K562 (cell line): ENCODE results near the gene MYO7A.

ENCODE experiments used
- HNRNPK ChIP-seq: fragments of 200-400 bp; formaldehyde crosslinking; IDR thresholded peaks from one replicate; pipeline ENCODE4 v1.6.1; 2018; ENCODE audit warnings: mild to moderate bottlenecking, low read depth, low read length; ENCODE audit not compliant: poor library complexity, severe bottlenecking
- JUN ChIP-seq, 2 experiments: sonication (generic) in 1 of 2; formaldehyde crosslinking in 1 of 2; IDR thresholded peaks; 2 replicates each; pipeline versions ENCODE4 v1.6.1 to v1.8.0; 2012 to 2022; ENCODE audit warnings: borderline replicate concordance in 2 of 2, mild to moderate bottlenecking in 2 of 2, improper control_type of control experiment in 1 of 2, low read depth in 1 of 2, low read length in 1 of 2, missing genetic modification reagents in 1 of 2
- KAT8 ChIP-seq: fragments of 450-650 bp; IDR thresholded peaks from 2 replicates; pipeline ENCODE4 v1.6.1; 2016; ENCODE audit warnings: low read depth, mild to moderate bottlenecking
- STAT6 ChIP-seq: sonication (generic); formaldehyde crosslinking; IDR thresholded peaks from 2 replicates; pipeline ENCODE4 v1.8.1; 2023; ENCODE audit warnings: mild to moderate bottlenecking, missing genetic modification reagents
- TAF1 ChIP-seq: IDR thresholded peaks from 2 replicates; pipeline ENCODE4 v1.6.1; 2011; ENCODE audit warnings: mild to moderate bottlenecking, low read length, moderate library complexity; ENCODE audit not compliant: insufficient read depth, control insufficient read depth, severe bottlenecking; ENCODE audit errors: extremely low read depth
- ZZZ3 ChIP-seq: fragments of 450-650 bp; IDR thresholded peaks from 2 replicates; pipeline ENCODE4 v1.6.1; 2016; ENCODE audit warnings: antibody characterized with exemption, mild to moderate bottlenecking, moderate library complexity

GRCh38 chr11:77081976-77082836 is 45.8 kb upstream of the MYO7A start:
- TF ChIP-seq ZZZ3 (no peak), HNRNPK (no peak), STAT6 (no peak), KAT8 (no peak), TAF1 (no peak), JUN (IDR thresholded peaks at IDR 0.05; ENCODE audit: borderline replicate concordance, low read depth, low read length) (no peak), JUN (CRISPR knock-in tag; IDR thresholded peaks at IDR 0.05; ENCODE audit: borderline replicate concordance) (no peak)
